Esophagus mucosa (tissue), 1 donor: ENCODE measurements around the gene CALY. TPM values are rescaled to one million over a fixed set of nuclear protein-coding genes. Genes with fewer than 3 reads are reported as not detected.

ENCODE experiments used
- ATAC-seq: fragments of 200-7000 bp; cut with Tn5 transposase; one replicate; pipeline ENCODE4 v1.9.1; 2020
- total RNA-seq: library from RNA; stranded (reverse); gene quantifications from one replicate; pipeline ENCODE4 v1.2.4, GENCODE V29; 2023
- donor health status: DM: yes; HTN: yes; CAD: no.

Gene CALY
- total RNA-seq, 1 donor from 2014 or later: not detected

DNA sequence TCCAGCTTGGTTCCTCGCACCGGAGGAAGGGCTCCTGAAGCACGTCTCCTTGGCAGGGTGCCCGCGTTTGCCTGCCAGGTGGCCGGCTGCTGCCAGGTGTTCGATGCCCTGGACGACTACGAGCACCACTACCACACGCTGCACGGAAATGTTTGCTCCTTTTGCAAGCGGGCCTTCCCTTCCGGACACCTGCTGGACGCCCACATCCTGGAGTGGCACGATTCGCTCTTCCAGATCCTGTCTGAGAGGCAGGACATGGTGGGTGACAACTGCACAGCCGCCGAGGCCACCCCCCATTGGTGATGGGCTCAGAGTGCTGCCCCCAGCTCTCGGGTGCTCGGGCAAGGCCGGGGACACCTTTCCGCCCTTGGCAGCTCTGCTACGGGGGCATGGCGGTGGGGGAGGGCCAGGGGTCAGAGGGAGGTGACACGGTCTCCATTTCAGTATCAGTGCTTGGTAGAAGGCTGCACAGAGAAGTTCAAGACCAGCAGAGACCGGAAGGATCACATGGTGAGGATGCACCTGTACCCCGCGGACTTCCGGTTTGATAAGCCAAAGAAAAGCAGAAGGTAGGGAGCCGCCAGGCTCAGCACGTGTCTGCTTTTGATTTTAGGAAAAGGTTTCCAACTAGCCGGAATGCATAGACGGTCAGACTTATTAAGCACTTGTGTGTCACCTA, 26.8 kb downstream of the CALY start:
- ATAC-seq: no peak

DNA sequence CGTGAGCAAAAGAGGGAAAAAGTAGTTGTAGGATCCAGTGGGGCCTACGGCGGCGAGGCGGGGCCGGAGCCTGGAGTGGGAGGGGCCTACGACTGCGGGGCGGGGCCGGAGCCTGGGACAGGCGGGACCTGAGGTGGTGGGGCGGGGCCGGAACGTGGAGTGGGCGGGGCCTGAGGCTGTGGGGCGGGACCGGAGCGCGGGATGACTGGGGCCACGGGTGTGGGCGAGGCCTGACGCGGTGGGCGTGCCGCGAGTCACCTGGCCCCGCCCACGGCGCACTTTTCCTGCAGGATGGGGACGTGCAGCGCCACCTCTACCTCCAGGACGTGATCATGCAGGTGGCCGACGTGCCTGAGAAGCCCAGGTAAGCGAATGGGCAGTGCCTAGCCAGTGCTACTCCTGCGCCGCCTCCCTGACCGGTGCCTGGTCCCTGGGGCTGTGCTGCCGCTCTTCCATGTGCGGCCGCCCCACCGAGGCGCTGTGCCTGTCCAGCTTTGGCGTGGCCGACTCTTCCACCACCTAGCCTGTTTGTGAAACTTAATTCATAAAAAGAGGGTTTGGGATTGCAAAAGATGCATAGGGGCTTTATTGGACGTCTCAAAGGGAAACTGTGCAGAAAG, 27.5 kb downstream of the CALY start:
- peak; percentile 97 for ATAC-seq

DNA sequence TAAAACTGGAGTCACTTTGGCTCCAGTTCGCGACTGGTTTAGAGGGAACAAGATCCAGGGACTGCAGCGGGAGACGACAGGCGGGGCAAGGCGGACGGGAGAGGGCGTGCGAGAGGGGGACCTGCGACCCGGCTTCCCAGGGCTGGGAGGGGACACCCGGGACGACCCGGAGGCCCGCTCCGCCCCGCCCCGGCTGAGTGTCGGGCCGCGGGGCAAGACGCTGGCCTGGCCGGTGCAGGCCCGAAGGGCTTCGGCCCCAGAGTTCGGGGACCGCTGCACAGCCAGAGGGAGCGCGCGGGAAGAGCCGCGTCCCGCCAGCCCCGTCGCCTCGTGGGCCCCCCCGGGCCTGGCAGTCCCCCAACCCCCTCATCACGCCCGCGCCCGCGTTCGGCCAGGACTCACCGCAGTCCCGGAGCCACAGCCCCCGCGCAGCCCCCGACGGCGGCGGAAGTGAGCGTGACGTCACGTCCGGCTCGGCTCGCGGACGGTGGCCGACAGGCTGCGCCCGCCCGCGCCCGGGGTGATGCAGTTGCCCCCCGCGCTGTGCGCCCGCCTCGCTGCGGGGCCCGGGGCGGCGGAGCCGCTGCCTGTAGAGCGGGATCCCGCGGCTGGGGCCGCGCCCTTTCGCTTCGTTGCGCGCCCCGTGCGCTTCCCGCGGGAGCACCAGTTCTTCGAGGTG, 28.1 kb downstream of the CALY start, which contains the start of the genes TUBGCP2 and ZNF511:
TSS of gene TUBGCP2 (minus strand) at position 452 of the 679 bp plus-strand sequence. CDS start 5,931 bp downstream, outside the sequence.
TSS of gene ZNF511 (plus strand) at position 494 of the 679 bp plus-strand sequence. CDS start at position 524, 30 bp downstream.
- peak; percentile 84 for ATAC-seq

DNA sequence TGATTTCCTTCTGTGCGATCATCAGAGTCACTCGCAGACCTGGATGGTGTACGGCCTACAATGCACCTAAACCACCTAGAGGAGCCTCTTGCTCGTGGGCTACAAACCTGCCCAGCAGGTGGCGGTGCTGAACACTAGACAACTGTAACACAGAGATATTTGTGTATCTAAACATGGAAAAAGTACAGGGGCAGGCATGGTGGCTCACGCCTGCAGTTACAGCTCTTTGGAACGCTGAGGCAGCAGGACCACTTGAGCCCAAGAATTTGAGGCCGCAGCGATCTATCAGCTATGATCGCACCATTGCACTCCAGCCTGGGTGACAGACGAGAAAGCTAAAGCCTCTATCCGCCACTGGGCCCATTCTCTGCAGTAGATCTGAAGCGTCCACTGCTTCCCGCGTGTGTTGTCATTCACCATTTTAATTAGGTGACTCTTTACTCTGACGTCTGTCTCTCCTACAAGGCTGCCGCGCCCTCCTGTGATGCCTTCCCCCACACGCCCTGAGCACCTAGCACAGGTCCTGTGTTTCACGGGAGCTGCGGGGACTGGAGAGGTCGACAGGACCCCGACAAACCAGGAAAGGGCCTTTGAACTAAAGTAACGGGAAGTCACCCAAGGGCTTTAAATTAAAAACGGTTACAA, 28.8 kb downstream of the CALY start:
- peak; percentile 56 for ATAC-seq

DNA sequence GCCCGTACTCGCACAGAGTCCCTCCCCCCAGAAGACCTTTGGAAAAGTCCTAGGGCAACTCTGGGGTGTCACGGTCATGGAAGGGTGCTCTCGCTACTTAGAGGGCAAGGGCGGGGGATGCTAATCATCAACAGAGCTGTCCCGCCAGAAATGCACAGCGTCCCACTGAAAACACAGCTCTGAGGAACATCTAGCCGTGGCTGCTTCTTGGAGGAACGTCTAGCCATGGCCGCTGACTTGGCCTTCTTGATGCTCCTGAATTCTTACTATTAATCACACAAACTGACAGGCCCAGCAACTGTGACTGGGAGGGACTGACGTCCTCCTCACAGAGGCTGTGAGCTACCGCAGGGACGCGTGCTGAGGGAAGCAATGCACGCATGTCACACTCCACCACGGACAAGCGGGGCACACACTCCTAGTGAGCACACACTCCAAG, 29.7 kb downstream of the CALY start:
- no peak for ATAC-seq

DNA sequence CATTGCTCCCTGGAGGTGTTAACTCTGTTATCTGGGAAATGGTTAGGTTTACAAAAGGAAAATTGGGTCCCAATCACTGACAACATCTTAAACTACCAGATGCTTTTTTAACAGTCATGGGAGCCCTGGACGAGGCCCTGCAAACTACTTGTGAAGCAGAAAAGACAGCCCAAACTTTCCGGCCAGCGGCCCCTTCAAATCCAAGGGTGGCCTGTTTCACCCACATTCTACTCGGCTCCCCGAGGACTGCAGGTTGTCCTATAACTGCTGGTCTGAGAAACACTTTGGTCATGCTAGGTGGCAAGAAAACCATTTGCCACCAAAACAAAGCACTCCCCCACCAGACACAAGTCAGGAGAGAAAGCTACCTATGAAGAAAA, 30.6 kb downstream of the CALY start:
- no peak for ATAC-seq

DNA sequence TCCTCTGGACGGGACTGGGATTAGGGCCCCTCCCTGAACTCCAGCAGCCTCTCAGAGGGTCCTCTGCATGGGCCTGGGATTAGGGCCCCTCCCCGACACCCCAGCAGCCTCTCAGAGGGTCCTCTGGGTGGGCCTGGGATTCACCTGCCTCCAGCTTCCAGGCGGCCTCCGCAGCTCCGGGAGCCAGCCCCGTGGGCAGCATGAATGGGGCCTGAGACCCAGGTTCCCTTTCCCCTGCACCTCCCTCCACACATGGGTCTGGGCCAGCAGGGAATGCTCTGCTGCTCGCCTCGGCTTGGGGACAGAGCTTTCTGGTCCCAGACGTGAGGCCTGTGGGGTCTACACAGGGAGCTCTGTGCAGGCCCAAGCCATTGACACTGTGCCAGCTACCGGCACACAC, 33.5 kb downstream of the CALY start:
- no peak for ATAC-seq

DNA sequence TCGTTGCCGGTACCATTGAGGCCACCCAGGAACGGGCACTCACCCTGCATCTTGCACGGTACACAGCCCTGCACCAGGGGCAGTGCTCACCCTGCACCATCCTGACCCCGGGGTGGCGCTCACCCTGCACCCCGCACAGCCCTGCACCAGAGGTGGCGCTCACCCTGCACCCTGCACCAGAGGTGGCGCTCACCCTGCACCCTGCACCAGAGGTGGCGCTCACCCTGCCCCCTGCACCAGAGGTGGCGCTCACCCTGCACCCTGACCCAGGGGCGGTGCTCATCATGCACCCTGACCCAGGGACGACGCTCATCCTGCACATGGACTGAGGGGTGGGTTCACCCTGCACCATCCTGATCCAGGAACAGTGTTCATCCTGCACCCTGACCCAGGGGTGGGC, 34.5 kb downstream of the CALY start:
- ATAC-seq: no peak

DNA sequence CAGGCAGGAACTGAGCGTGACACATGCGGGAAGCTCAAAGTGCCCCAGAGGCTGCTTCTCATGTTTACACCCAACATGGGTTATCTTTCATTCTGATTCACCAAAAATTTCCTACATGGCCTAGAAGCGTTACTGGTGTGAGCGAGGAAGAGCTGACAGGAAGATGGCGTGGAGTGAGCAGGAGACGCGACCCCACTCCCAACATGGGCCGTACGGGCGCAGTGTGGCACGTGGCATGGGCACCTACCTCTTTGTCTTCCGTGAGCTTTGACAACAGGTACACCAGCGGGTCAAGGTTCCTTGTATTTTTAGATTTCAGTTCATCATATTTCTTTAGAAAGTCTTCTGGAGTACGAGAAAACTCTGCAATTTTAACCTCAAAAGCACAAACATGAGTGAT, 37.0 kb downstream of the CALY start:
- no peak for ATAC-seq

DNA sequence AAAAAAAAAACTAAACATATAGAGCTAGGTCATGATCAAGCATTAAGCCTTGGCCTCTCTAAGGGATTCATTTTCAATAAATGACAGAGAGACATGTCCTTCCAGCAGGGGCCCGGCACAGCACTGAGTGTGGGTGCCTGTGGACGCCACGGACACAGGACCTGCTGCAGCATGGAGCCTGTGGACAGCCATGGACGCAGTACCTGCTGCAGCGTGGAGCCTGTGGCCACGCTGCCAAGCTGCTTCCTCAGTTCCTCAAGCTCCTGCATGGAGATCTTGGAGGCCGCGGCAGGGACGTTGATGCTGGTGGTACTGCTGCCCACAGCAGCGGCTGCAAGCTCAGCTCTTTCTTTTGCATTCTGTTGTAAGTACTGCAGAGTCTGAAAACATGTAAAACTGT, 37.5 kb downstream of the CALY start:
- no peak for ATAC-seq

DNA sequence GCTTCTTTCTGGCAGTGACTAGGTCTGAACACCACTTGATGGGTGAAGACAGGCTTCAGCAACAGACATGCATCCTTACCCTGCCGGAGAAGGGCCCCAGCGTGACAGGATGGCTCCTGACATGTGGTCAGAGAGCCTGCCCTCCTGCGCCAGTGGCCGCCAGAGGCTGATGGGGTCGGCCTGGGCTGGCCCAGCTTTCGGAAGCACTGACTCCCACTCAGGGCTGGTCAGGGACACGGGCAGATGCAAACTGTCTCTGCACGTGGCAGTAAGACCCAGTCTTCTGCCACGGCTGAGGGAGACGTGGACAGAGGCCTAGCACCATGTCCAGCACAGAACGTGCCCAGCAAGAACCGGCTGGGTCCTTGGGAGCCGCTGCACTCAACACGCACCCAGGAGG, 38.2 kb downstream of the CALY start:
- ATAC-seq: no peak

DNA sequence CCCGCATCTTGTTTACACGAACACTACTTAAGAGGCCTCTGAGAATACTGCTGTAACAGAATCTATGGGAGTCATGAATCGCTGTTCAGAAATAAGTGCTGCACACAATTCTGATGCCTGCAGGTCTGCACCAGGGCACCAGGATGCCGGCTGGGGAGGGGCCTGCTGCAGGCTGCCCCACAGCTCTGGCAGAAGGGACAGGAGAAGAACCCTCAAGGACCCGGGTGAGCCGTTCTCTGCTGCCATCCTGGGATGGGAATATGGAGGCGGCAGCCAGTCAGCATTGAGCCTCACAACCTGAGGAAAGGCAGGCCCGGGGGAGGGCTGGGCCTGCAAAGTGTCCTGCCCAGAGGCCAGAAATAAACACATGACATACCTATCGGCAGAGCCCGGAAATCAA, 39.2 kb downstream of the CALY start:
- no peak for ATAC-seq

DNA sequence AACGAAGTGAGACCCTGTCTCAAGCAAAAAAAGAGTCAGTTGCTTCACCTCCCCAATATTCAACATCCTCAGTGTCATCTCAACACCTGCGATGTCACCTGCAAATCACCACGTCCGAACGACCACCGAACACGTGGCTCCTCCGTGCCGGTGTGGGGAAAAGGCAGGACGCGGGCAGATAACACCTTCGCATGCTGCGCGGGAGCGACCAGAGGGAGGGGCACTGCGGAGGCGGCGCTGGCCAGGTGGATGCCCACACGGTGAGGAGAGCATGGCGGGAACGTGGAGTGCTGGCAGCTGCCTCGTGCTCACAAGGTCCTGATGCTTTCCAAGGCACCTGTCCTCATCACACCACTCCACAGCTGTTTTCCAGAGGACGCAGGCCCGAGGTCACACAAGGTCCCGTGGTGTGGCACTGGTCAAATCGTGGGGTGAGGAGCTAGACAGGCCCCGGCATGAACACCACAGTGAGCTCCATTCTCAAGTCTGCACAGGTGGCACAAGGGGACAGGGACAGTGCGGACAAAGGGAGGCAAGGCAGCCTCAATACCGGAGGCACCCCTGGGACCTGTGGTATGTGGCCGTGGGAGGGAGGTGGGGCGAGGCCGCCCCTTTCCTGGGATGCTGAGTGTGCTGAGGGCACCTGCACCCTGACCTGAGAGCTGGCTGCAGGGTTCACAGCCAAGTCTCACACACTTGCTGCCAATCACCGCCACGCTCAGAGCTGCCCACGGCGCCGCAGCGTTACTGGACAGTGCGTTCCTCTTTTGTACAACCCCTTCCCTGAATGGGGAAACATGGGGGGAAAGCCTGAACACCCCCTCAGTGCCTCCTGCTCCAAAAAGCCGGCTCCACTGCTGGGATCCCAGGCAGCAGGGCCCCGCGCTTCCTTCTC, 41.0 kb downstream of the CALY start:
- no peak for ATAC-seq

DNA sequence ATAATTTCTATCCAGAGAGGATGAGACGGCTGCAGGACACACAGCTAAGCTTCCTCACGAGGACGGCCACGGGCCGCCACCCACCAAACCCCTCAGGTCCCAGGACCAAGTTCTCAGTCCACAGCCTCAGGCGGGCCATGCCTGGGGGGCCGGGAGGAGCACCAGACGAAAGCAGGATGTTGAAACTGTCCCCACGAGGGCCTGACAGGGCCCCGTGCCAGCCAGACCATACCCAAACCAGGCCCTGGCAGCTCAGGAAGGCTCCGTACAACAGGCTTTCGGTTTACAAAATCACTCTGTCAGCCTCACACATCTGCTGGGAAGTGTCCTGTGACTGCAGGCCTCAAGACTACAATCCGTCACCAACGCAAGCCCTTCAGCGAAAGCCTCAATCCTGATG, 42.5 kb downstream of the CALY start:
- ATAC-seq: no peak

DNA sequence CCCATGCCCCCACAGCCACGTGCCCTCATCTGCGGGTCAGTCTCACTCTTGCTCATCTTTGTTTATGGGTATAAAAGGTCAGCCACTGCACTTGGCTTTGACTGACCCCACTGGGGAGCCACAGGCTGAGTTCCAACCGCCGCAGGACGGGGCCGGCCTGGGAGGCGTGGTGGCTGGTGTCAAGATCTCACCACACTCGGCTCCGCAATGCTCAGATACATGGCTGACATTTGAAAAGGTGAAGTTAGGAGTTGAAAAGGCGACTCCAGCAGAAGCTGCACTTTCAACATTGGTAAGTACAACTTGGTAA, 42.9 kb downstream of the CALY start:
- no peak for ATAC-seq

DNA sequence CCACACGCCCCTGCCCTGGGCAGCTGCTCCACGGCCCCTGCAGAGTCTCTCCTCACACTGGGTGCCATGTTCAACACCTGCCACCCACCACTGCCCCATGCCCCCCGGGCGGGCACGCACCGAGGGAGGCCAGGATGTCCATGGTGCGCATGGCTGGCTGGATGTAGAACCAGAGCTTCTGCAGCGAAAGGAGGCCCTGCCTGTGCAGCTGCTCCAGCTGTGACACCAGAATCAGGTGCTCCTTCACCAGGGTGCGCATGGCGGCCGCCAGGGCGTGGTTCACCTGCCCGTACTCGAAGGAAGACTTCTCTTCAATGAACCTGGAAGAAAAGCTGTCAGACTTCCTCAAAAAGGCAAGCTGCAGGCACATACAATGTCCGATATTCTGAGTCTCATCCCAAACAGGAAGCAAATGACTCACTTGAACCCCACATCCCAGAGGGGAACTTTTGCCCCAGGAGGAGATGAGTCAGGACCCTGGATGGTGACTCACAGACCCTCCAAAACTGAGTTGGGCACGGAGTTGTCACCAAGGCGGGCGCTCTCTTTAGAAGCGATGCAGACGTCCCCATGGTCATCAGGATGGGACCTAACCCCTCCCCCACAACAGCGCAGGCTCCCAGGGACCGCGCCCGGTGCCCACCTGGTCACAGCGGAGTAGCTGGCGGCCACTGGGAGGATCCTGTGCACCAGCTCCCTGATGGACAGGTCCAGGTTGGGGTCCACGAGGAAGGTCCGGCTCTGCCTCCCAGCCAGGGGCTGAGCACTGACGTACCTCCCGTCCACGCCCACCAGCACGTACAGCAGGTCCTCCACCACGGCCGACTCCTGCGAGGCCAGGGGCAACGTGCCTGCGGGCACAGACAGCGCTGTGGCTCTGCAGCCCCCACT, 43.5 kb downstream of the CALY start:
- ATAC-seq: peak; percentile 72

DNA sequence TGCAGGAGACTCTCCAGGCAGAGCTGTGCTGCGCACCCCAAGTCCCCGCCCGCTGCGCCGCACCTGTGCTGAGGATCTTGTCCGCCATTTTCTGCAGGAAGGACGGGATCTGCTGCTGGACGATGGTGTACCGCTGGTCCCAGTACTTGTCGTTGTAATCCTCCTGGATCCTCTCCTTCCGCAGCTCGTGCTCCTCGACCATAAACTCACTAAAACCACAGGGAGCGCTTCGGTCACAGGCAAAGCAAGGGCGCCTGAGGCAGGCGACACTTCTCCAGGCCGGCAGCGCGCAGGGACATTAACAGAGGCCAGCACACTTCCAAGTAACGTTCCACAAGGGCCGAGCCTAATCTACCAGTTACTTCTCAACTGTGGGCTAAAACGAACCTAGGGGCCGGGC, 46.9 kb downstream of the CALY start:
- no peak for ATAC-seq

DNA sequence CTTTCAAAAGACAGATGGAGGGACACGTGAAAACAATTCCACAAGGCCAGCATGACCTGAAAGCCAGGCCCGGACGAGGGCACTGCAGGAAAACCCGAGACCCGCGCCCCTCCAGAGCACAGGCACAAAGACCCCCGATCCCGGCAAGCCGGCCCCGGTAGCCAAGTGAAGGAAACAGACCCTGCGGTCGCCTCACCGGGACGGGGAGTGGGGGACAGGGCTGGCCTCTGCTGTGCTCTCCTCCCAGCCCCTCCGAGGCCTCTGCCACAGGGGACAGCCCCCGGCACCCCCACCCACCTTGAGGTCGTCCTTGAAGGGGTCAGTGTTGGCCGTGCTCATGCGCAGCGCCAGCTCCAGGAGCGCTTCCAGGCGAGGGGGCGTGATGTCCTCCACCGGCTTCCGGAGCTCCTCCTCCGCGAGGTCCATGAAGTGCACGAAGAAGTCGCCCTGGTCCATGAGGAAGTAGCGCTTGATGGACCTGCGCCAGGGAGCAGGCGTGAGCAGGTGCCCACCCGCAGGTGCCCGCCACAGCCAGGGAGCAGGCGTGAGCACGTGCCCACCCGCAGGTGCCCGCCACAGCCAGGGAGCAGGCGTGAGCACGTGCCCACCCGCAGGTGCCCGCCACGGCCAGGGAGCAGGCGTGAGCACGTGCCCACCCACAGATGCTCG, 48.7 kb downstream of the CALY start:
- ATAC-seq: peak; percentile 25

DNA sequence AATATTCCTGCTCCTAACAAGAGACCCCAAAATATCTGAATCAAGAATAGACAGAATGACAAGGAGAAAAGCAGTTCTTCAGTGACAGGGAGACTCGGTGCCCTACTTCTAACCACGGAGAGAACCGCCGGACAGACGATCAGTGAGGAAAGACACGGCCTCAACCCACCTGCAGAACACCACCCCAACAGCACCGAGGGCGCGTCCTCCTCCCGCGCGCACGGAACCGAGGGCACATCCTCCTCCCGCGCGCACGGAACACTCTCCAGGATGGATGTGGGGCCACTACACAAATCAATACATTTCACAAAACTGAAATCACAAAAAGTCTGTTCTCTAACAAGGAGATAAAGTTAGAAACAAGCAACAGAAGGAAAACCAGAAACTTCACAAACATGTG, 50.3 kb downstream of the CALY start:
- ATAC-seq: no peak

DNA sequence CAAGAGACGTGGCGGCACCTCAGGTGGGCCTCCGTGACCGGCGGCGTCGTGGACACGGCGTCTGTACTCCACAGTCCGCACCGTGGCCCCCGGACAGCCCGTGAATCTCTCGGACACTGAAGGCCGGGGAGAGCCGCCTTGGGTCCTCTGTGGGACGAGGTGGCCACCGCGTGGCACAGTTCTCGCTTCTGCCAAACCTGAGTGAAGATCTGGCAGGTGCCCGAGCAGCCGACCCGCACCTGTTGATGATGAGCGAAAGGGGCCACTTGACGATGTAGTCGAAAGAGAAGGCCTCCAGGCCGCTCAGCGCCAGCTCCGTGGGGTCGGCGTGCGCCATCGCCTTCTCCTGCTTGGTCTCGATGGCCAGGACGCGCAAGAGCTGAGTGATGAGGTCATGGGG, 51.5 kb downstream of the CALY start:
- no peak for ATAC-seq

DNA sequence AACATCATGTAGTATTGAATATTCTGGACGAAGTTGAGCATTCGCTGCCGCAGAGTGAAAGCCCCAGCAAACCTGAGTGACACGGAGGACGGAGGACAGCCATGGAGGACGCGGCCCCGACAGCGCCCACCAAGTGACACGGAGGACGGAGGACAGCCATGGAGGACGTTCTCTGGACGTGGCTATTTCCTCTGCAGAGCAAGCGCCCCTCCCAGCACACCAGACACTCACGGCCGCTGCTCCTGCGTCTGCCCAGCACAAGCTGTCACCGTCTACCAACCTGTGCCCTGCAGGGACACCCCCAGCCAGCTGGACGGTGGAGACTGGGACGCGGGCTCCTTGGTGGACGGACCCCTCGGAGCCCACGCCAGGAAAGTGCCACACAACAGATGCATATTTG, 52.8 kb downstream of the CALY start:
- no peak for ATAC-seq
